Caco-2 (cell line): ENCODE results near the gene SLC27A5. TPM values are rescaled to one million over a fixed set of nuclear protein-coding genes. Genes with fewer than 3 reads are reported as not detected.
A peak's percentile ranks its signal among the peaks of the same experiment; 100 is the strongest.

Experiments used
- BruUV-seq: library from RNA; stranded (reverse); fragments of 400-500 nt; replicated peaks from 2 replicates; lab custom pipeline; 2021; lab: Mats Ljungman, UMichigan
- CTCF ChIA-PET: fragments of 300-600 bp; sonication (Branson Sonifier 250); formaldehyde crosslinking; loops from one replicate; lab custom pipeline; 2022; ENCODE audit warnings: antibody characterized with exemption; lab: Charles Lee
- POLR2A ChIA-PET: fragments of 300-600 bp; sonication (Branson Sonifier 250); formaldehyde crosslinking; loops from one replicate; lab custom pipeline; 2022; ENCODE audit warnings: antibody characterized with exemption; lab: Charles Lee
- DNase-seq, 2 experiments: peaks; one replicate each; pipeline versions ENCODE4 v3.0.0 to v3.0.0-alpha.2; 2020 to 2022
- H3K27me3 ChIP-seq: replicated peaks from 2 replicates; pipeline ENCODE4 v1.6.0; 2011; ENCODE audit warnings: low read length; ENCODE audit not compliant: control insufficient read depth, insufficient read depth
- H3K36me3 ChIP-seq: 2 replicates; pipeline ENCODE4 v1.5.1; 2011; ENCODE audit warnings: low read length; ENCODE audit not compliant: control insufficient read depth, insufficient read depth
- H3K4me1 ChIP-seq: fragments of 250-450 bp; sonication (Bioruptor Pico); 2 replicates; pipeline ENCODE4 v1.5.1; 2020; ENCODE audit warnings: mild to moderate bottlenecking
- H3K4me3 ChIP-seq: 2 replicates; pipeline ENCODE4 v1.5.1; 2011; ENCODE audit warnings: low read depth, mild to moderate bottlenecking, control low read depth, low read length
- H3K9me3 ChIP-seq: fragments of 250-450 bp; sonication (Bioruptor Pico); 2 replicates; pipeline ENCODE4 v1.5.1; 2020; ENCODE audit warnings: mild to moderate bottlenecking, moderate library complexity
- H3K27ac Mint-ChIP-seq: one replicate; pipeline ENCODE4 v1.8.0; 2022; ENCODE audit warnings: mixed read lengths; ENCODE audit not compliant: unreplicated experiment
- H3K27me3 Mint-ChIP-seq: one replicate; pipeline ENCODE4 v1.8.0; 2022; ENCODE audit warnings: mixed read lengths; ENCODE audit not compliant: insufficient read depth, unreplicated experiment
- H3K36me3 Mint-ChIP-seq: one replicate; pipeline ENCODE4 v1.8.0; 2022; ENCODE audit warnings: mild to moderate bottlenecking, mixed read lengths; ENCODE audit not compliant: insufficient read depth, unreplicated experiment
- H3K4me1 Mint-ChIP-seq: one replicate; pipeline ENCODE4 v1.8.0; 2022; ENCODE audit warnings: low read depth, mixed read lengths; ENCODE audit not compliant: unreplicated experiment
- H3K4me3 Mint-ChIP-seq: one replicate; pipeline ENCODE4 v1.8.0; 2022; ENCODE audit warnings: mild to moderate bottlenecking, moderate library complexity, mixed read lengths; ENCODE audit not compliant: unreplicated experiment
- H3K9me3 Mint-ChIP-seq: one replicate; pipeline ENCODE4 v1.8.0; 2022; ENCODE audit warnings: mixed read lengths; ENCODE audit not compliant: unreplicated experiment
- CTCF ChIP-seq, 2 experiments: fragments of 200-600 bp in 1 of 2; IDR thresholded peaks; 1 replicate in 1 of 2; 2 replicates in 1 of 2; pipeline versions ENCODE4 v1.5.1 to v1.8.0; 2011 to 2022; ENCODE audit warnings: antibody characterized with exemption in 1 of 2, control low read depth in 1 of 2, inconsistent platforms in 1 of 2, low read depth in 1 of 2, low read length in 1 of 2, mild to moderate bottlenecking in 1 of 2, moderate library complexity in 1 of 2; ENCODE audit not compliant: insufficient read depth in 1 of 2, severe bottlenecking in 1 of 2, unreplicated experiment in 1 of 2
- intact Hi-C: fragments of 100-400 bp; cut with micrococcal nuclease; formaldehyde crosslinking; loops from one replicate; pipeline ENCODE4 v1.10.0; 2022; ENCODE audit not compliant: unreplicated experiment
- total RNA-seq: library from RNA; stranded (reverse); gene quantifications from 2 replicates; pipeline ENCODE4 v1.2.3, GENCODE V29; 2022

The SLC27A5 gene
- total RNA-seq, 1 experiment from 2014 or later = 10.3 TPM

DNA sequence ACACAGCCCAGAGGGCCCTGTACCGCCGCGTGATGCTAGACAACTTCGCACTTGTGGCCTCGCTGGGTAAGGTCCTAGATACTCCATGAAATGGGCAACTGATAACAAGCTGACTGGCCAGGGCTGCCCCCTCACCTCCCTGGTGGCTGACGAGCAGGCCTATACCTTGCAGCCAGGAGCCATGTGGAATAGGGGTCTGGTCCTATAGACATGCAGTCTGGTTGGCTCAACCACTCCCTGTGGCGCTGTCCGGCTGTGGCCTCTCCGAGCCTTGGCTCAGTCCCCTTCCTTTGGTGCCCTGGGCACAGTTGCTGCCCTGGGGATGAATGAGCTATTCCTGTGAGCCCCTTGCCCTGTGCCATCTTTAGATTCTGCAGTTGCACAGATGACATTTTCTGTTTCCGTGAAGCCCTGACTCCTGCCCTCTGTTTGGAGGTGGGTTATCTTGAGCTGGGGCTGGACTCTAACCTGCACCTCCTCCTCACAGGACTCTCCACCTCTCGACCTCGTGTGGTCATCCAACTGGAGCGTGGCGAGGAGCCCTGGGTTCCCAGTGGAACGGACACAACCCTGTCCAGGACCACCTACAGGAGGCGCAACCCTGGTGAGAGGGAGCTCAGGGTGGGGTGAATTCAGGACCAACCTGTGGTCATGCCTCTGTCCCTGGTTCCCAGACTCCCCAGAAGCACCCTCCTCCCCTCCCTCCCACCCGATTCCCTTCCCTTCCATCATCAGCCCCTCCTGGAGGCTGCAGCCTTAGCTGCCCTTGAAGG lies 42.4 kb downstream of the SLC27A5 start:
- Histone ChIP-seq H3K4me3 (no peak overlapping the region), H3K9me3 (no peaks in the 10 kb centered on the region), H3K27me3 (no peaks in the 10 kb centered on the region), H3K4me1 (no peaks in the 10 kb centered on the region), H3K36me3 (peaks cover 1% of the 10 kb centered on the region; the same call in 1 of the 2 replicates)
- no TSS peak for BruUV-seq
- H3K4me1 Mint-ChIP-seq = peaks cover 11% of the 10 kb centered on the region
- CTCF ChIA-PET = no interaction called here
- H3K4me3 Mint-ChIP-seq = no peak overlapping the region
- H3K9me3 Mint-ChIP-seq = no peaks in the 10 kb centered on the region
- intact Hi-C loops = loop anchor here (5.0 kb wide), 1 partner anchor 467 kb away; the partner anchor contains the start of gene ZNF606
- H3K36me3 Mint-ChIP-seq = peaks cover 41% of the 10 kb centered on the region
- no peak for DNase-seq
- no peaks in the 10 kb centered on the region for H3K27me3 Mint-ChIP-seq
- H3K27ac Mint-ChIP-seq = no peak overlapping the region
- TF ChIP-seq CTCF (IDR thresholded peaks at IDR 0.05; ENCODE audit: insufficient read depth in 1 of 2, low read depth in 1 of 2, low read length in 1 of 2, severe bottlenecking in 1 of 2, unreplicated experiment in 1 of 2) = no peak
- POLR2A ChIA-PET = no interaction called here

DNA sequence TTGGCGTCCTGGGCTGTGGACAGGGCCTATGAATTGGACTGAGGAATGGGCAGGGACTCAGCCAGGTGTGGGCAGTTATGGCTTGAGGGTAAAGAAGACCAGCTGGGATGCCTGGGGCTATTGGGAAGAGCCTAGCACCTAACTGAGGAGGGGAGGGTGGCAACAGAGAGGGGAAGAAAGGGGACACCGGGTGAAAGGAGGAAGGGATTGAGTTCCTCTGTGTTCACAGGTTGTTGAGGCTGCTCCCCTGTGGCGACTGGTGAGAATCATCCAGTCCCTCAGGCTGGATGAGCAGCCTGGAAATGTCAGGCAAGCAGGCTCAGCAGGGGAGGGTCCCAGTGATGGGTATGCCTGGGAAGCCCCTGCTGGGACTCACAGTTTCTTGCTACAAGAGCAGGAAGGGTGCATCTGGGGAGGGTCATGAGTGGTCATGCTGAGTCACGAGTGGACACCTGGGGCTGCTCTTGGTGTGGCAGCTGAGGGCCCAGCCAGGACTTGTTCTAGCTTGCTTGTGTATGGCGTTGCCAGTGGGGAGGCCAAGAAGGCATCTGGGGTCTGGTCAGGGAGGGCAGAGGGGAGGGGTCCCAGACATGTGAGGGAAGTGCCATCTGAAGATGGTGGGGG lies 43.5 kb downstream of the SLC27A5 start:
- ChIA-PET POLR2A (no interaction called here), CTCF (no interaction called here)
- Histone ChIP-seq H3K9me3 (no peaks in the 10 kb centered on the region), H3K4me1 (no peaks in the 10 kb centered on the region), H3K27me3 (no peaks in the 10 kb centered on the region), H3K36me3 (peaks cover 1% of the 10 kb centered on the region; the same call in 1 of the 2 replicates), H3K4me3 (peak overlapping the region; percentile 22)
- Mint-ChIP-seq H3K4me3 (peak overlapping the region; percentile 81), H3K9me3 (no peaks in the 10 kb centered on the region), H3K27ac (peak overlapping the region; percentile 60), H3K27me3 (no peaks in the 10 kb centered on the region), H3K4me1 (peaks cover 11% of the 10 kb centered on the region), H3K36me3 (peaks cover 30% of the 10 kb centered on the region)
- peak in 1 of 2 experiments; percentile 21 for DNase-seq
- no TSS peak for BruUV-seq
- no peak for TF ChIP-seq CTCF (IDR thresholded peaks at IDR 0.05; ENCODE audit: insufficient read depth in 1 of 2, low read depth in 1 of 2, low read length in 1 of 2, severe bottlenecking in 1 of 2, unreplicated experiment in 1 of 2)
- intact Hi-C loops = loop anchor here (5.0 kb wide), 1 partner anchor 466 kb away; the partner anchor contains the start of gene ZNF606

GRCh38 chr19:58466760-58467589 lies 44.8 kb downstream of the SLC27A5 start, which contains the start of gene ZNF324:
ZNF324 (plus strand) TSS chr19:58467080; CDS start chr19:58469186, 2,106 bp downstream.
- CTCF ChIA-PET = interaction anchor here (1.2 kb wide), 1 partner anchor 15 kb away, joined by 3 read pairs; no protein-coding TSS in a partner anchor
- DNase-seq = peak; percentile 98 to 99
- Histone ChIP-seq H3K9me3 (no peaks in the 10 kb centered on the region), H3K4me1 (no peaks in the 10 kb centered on the region), H3K27me3 (no peaks in the 10 kb centered on the region), H3K36me3 (no peaks in the 10 kb centered on the region; the same call in 1 of the 2 replicates), H3K4me3 (peak within 1 kb of the TSS; percentile 97)
- peak in 1 of 2 experiments; percentile 2 for TF ChIP-seq CTCF (IDR thresholded peaks at IDR 0.05; ENCODE audit: insufficient read depth in 1 of 2, low read depth in 1 of 2, low read length in 1 of 2, severe bottlenecking in 1 of 2, unreplicated experiment in 1 of 2)
- Mint-ChIP-seq H3K4me3 (peak within 1 kb of the TSS; percentile 81), H3K4me1 (peaks cover 11% of the 10 kb centered on the region), H3K27ac (peak within 1 kb of the TSS; percentile 60), H3K9me3 (no peaks in the 10 kb centered on the region), H3K36me3 (peaks cover 16% of the 10 kb centered on the region), H3K27me3 (no peaks in the 10 kb centered on the region)
- intact Hi-C loops = loop anchor here (1.0 to 5.0 kb wide), 7 partner anchors 8 to 465 kb away; partner anchors contain the start of genes ZBTB45, ZNF324B, ZNF584 and ZNF606
- POLR2A ChIA-PET = no interaction called here
- BruUV-seq = no TSS peak
